ENCODE measurements around the gene FRS2.

The FRS2 gene

DNA sequence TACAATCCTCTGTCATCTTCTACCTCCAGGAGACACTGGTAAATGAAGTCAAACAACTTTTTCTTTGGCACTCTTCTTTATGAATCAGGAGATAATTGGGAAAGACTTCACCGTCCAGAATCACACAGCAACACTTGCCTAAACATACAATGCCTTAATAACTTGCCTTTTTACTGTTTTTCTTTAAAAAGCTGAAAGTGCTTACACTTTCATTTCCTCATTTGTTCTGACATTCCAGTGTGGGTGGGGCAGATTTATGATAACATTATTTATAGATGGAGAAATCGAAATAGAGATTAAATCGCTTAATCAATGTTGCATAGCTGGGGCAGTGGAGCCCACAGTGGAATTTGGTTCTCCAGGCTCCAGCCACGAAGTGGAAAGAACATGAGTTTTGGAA lies 2.8 kb upstream of the FRS2 start:
- DNase-seq, result no peak

DNA sequence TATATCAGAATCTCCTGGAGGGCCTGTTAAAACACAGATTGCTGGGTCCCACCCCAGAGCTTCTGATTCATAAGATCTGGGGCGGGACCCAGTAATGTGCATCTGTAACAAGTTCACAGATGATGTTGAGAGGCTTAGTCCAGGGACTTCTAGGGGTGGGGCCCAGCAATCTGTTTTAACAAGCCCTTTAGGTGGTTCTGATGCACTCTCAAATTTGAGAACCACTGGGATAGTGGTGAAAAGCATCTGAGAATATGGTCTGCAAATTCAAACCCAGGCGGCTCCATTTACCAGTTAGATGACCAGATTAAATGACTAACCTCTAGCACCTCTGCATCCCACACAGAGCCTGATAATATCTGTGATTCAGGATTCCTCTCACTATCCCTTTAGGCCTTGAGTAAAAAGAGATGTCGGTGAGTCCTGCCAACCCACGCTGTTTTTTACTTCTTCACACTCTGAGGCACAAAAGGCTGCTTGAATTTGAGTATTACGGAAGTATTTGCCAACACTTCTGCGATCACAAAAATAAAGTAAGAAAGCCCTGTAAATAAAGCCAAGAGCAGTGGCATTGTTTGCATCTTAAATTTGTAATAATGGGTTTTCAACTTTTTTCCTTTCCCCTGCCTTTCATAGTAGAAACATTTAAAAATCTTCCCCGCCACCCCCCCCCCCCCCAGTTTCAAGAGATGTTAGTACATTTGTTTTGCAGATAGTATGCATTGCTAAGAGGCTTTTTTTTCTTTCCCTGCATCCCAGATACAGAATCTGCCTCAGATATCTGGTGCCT lies 1.8 kb upstream of the FRS2 start:
- DNase-seq, result no peak

DNA sequence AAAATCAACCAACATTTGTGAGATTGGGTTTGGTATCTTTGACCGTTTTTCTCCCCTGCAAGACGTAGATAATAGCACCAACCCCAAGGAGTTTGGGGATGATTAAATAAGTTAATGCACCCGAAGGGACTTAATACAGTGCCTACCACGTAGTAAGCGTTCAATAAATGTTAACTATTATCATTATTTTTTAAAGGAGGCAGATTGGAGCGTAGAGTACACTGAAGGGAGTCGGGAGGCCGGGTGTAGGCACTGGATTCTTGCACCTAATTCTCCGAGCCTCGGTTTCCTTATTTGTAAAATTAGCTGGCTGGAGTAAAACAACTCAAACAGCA lies 367 bp upstream of the FRS2 start:
- DNase-seq, result no peak

DNA sequence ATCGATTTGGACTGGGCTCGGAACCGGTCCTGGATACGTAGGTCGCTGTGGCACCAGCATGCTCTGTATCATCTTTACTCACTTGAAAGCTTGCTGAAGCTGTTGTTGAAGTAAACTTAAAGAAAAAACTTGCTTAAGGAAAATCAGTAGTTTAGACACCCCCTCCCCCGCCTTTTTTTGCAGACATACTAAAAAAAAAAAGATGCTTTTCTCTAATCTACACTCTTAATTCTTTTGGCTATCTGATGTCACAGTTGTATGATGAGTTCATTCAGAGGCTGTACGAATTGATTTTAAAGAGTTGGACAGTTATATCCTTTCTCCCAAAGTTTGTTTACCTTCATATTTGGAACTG lies 865 bp downstream of the FRS2 start:
- DNase-seq, result no peak

DNA sequence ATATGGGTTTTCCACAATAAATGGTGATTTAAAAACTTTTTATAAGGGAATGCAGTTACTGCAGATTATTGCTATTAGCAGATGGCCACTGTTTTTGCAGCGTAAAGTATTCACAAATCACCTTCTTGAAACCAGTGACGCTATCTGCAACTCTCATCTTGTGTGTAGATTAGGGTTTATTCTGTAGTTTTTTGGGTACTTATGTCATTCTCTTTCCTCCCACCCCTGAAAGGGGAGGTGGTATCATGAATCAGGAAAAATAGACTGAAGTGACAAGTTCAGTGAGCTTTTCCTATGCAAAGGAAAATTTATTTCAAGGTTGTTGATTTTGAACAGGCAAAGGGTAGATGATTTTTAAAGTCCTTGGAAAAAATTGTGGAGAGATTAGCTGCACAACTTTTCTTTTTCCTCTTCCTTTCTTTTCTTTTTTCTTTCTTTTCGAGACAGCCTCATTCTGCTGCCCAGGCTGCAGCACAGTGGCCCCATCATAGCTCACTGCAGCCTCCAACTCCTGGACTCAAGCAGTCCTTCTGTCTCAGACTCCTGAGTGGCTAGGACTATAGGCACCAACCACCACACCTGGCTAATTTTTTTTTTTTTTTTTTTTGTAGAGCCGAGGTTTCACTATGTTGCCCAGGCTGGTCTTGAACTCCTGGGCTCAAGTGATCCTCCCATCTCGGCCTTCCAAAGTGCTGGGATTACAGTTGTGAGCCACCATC lies 1.6 kb downstream of the FRS2 start:
- no peak for DNase-seq

DNA sequence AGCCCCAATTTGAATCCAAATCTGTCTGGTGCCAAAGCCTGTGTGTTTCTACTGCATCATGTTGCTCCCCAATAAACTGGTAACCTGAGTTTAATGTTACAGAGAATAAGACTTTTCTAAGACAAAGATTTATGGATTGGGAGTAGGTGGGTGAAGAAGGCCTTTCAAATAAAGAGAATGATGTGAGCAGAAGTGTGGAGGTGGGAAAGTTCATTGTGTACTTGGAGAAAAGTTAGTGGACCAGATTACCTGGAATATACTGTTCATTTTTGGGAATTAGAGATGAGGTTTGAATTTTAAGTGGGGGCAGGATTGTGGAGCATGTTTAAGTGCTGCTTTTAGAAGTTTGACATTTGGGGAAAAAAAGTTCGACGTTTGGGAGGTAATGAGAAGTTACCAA lies 3.1 kb downstream of the FRS2 start:
- DNase-seq, result no peak

DNA sequence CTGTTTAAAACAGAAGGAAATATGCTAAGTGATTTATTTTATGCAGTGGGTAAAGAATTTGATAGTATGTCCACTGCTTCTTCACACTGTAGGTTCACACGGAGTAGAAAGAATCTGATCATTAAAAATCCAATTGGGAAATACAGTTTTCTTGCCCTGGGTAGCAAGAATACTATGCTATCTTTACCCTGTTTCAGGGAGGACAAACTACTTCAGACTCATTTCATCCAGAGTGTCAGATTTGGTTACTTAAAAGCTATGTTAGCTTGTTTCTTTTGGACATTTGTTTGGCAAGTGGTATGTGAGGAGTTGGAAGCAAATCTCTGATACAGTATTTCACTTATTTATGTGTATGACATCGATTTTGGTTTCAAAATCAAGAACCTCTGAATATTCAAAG lies 4.3 kb downstream of the FRS2 start:
- DNase-seq, result no peak

DNA sequence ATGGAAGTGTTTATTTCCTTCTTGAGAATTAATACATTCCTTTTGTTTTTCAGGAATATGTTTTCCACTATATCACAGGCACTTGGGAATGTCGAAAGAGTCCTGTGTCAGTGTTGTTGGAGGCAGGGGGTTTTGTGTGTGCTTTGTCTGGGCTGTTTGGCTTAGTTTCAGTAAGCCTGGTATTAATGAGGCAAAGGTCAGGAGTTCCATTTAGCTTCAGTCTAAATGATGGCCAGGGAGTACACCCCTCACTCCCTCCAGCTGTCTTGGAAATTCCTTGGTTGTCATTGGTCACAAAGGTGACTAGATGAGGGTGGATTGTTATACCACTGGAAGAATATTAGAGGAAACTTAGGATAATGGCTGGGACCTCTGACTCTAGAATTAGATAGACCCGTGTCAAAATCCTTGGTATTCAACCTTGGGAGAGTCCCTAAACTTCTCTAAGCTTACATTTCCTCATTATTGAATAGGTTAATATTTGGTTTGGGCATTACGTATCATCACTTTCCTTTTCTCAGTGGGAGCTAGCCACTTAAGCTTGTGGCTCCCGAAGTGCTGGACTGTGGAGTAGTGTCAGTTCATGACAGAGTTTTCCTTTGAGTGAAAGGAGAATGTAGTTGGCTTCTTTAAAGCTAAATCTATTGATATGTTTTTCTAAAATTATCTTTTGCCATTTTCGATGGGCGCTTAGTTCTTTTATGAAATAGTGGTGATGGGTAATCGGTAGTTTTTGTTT lies 5.2 kb downstream of the FRS2 start:
- DNase-seq, result no peak

DNA sequence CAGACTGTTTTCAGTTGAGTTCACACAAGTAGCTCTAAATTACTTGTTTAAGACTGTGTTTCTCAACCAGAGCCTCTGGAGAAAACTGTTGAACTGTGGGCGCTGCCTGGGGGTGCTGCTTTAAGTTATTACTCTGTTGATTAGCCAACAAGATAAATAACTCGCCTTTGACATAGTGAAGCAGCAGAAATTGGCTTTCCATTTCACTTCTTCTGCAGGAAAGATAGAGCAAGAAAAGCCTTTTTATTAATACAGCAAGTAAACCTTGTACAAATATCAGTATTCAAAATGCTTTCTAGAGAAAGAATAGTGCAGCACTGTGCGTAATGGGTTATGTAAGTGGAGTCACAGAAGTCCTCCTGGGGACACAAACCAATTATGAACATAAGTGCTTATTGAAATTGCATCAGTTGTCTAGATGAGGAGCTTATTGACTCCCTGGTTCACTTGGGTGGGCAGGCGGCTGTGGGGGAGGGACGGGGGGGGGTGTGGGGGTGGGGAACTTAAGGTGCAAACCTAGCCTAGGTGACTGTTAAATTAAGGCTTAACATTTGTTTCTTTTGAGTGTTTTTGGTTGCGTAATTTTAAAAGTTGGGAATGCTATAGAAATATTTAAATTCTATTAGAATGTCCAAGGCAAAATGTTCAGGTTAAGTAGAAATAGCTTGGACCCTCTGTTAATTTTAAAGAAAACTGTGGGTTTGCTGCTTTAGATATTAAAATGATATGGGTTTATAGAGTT lies 6.3 kb downstream of the FRS2 start:
- no peak for DNase-seq

DNA sequence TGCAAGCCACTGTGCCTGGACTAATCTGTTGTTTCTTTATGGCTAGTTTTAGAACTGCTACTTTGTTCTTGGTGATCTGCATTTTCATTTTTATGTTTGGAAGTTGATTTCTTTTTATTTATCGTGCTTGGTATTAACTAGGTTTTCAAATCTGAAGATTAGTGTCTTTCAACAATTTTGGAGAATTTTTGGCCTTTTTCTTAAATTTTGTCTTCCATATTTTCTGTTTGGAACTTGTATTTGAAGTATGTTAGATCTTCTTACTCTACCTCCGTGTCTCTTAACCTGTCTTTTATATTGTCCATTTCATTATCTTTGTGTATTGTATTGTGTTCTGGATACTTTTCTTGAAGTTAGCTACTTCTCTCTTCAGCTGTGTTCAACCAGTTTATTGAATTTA lies 9.5 kb downstream of the FRS2 start:
- no peak for DNase-seq

DNA sequence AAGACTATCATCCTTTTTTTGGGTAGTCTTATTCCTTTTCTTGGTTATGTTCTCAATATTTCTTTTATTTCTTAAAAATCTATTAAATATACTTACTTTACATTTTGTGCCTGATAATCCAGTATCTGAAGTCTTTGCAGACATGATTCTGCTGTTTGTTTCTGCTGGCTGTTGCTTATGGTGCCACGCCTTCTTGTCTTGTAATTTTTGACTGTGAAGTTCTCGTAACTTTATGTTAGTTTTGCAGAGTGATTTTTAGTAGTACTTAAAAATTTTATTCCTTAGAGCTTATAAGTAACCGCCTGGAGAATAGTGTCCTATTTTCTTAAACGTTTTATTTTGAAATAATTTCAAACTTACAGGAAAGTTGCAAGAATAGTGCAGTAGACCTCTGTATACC lies 10.5 kb downstream of the FRS2 start:
- DNase-seq, result no peak

DNA sequence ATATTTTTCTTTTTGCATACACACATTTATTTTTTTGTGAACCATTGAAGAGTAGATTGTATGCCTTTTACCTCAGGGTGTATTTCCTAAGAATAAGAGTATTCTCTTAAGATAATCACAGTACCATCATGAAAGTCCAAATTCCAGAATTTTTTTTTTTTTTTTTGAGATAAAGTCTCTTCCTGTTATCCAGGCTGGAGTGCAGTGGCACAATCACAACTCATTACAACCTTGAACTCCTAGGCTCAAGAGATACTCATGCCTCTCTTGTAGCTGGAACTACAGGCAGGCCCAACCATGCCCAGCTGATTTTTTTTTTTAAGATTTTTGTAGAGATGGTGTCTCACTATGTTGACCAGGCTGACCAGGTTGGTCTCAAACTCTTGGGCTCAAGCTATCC lies 10.9 kb downstream of the FRS2 start:
- DNase-seq, result no peak

DNA sequence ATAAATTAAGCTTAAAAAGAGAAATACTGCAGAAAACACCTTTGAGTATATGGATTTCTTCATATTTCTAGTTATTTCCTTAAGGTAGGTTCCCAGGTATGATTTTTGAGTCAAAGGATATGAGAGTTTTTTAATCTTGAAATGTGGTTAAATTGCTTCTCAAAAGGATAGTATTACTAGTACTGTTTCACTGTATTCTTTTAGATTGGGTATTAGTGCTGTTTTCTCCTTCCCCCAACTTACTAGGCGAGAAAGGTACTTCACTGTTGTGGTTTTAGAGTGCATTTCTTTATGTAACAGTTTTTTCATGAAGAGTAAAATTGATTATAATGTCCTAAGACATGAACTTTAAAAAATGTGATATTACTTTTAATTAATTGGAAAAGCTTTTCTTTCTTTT lies 13.5 kb downstream of the FRS2 start:
- DNase-seq, result no peak

DNA sequence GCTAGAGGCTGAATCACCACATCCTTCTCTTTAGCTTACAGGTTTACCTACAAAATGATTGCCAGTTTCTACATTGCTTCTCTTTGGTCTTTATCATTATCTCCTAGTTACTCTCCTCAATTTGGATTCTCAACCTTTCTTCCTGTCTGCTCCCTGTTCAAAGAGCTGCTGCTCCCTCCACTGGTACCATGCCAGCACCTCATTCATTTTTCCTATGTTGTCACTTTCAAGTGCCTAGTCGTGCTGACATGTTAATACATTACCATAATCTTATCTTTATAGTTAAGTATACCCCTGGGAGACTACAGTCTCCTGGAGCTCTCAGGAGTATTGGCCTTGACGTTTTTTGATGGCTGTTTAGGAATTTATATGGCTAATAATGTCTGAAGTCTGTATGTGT lies 14.2 kb downstream of the FRS2 start:
- no peak for DNase-seq

DNA sequence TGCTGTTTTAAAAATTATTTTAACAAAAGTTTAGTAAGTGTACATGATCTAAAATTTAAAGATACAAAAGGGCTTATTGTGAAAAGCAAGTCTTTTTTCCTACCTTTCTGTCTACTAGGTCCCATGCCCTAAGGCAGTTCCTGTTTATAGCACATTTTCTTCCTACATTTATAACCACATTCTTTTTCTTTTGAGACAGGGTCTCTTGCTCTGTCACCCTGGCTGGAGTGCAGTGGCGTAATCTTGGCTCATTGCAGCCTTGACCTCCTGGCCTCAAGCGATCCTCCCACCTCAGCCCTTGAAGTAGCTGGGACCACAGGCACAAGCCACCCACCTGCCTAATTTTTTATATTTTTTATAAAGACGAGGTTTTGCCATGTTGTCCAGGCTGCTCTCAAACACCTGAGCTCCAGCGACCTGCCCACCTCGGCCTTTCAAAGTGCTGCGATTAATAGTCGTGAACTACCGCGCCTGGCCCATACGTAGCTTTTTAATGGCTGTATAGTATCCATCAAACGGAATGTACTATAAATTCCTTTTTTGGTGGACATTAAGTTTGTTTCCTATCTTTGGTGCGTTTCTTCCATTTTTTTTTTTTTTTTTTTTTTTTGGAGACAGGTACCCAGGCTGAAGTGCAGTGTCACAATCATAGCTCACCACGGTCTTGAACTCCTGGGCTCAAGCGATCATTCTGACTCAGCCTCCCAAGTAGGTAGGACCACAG lies 20.9 kb downstream of the FRS2 start:
- DNase-seq, result no peak

DNA sequence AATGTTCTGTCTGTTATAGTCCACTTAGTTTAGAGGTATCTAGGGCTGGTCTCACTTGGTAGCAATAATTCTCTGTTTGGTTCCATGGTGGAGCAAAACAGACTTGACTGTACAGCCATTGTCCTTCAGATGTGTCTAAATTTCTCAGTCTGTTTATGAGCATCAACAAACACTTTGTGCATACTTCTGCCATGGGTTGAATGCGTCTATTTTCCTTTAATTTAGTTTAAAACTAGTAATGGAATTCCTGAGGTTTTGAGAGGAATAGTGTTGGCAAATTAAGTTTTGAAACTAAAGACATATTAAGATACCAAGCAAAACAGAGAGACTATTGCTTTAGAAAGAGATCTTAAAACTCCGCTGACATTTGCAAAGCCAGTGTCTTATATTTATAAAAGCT lies 22.6 kb downstream of the FRS2 start:
- DNase-seq, result no peak

DNA sequence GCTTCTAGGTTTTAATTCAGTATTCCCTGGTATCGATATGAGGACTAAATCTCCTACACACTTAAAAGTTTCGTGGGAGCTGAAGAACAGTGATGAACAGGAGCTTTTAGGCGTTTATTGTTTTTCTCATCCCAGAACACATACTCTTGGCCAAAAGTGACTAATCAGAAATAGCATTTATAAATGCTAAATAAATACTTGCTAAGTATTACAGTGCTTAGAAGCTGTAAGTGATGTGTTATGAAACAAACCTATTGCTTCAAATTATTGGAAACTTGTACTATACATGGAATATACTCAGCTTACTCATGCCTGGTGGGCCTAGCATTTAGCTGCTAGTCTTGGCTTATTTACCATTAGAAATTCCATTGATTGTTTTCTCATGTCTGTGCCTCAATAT lies 24.9 kb downstream of the FRS2 start:
- DNase-seq, result no peak

DNA sequence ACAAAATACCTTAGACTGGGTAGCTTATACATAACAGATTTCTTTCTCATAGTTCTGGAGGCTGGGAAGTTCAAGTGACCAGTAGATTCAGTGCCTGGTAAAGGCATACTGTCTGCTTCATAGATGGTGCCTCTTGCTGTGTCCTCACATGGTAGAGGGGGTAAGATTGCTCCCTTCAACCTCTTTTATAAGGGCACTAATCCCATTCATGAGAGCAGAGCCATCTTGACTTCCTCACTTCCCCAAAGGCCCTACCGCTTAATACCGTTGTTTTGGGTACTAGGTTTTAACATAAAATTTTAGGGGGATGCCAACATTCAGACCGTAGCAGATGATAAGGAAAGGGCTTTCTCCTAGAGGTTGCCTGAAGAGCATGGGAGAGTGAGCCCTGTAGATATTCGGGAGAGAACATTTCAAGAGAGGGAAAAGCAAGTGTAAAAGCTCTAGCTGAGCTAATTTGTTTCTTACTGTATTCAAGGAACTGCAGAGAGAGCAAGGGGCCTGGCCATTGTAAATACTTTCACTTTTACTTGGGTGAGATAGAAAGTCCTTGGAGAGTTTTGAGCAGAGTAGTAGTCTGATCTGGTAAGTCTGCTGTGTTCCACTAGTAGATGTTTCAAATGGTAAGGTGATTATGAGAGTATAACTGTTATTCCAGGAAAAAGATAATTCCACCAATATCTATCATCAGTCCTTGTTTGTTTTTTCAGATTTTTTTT lies 27.3 kb downstream of the FRS2 start:
- DNase-seq, result no peak

DNA sequence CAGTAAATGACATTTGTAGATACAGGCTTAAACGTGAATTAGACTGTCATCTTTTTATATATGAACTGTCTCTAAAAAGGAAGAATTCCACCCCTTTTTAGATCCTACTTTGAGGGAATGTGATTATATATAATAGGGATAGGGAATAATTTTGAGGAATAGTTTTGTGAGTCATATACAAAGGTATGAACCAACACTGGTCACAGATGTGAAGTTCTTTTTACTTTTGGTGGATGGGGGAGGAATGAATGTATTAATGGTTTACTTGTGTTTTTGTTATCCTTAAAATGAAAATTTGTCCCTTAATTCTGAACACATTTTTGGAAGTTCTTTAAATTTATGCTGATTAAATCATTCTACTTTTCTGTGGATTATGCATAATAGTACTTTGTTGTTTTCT lies 30.4 kb downstream of the FRS2 start:
- DNase-seq, result no peak

DNA sequence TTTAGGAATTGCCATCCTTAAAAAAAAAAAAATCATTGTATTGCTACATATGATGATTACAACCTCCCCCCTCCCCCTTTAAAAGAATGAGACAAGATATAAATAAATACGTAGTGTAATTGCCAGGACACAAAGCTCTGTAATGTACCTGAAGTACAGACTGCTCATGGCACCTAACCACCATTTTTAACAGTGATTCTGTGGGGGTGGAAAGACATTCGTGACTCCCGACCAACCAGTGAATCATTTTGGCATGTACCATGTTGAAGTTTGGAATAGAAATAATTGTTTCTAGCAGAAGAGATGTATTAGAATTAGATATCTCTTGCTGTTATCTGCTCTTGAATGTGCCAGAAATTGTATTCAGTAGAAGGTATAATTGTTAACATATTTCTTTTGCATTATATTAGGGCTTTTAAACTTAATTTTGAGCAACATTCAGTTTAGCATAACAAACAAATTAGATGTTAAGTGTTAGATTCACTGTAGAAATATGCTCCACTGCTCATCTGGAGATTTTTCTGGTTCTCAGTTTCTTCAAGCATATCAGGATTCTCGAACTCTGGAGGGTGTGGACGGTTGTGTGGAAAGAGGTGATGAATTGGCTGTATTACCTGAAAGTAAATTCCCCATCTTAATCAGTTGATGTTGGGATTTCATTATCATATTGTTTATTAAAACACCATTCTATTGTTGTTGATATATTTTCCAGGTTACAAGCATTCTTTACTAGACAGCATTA lies 31.1 kb downstream of the FRS2 start:
- no peak for DNase-seq

DNA sequence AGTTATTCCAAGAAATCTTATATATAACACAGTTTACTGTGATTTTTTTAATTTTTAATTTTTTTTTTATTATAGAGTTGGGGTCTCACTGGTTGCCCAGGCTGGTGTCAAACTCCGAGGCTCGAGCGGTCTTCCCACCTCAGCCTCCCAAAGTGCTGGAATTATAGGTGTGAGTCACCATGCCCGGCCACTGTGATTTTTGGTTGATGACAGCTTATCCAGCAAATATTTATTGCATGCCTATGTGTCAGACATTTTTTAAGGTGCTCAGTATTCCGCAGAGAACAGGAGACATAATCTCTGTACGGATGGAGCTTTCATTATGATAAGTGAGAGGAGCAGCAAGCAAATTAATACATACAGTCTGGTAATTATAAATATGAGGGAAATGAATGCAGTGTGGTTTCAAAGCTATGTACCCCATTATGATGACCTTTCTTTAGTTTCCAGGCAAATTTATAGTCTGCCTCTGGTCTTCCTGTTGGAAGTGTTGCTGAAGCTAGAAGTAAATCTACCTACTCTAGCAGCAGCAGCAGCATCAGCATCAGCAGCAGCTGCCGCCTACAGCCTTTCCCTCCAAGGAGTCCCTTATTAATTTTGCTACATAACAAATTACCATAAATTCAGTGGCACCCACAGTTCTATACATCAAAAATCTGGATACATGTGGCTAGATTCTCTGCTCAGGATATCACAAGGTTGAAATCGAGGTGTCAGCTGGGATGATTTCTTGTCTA lies 32.3 kb downstream of the FRS2 start:
- DNase-seq, result no peak
